ENCODE data around the gene NMBR.
"Not testable (repeated sequence)": the region's sequence is repeated elsewhere in the genome, so short reads cannot be mapped to it uniquely, and the experiment has no call there.

The NMBR gene

GRCh38 chr6:142146828-142147662, at the start of gene NMBR, which contains the start of gene VTA1:
NMBR (minus strand) TSS chr6:142147122; CDS start chr6:142088658, 58,464 bp downstream.
VTA1 (plus strand) TSS chr6:142147263; CDS start chr6:142147288, 25 bp downstream.
- no peaks in the 10 kb centered on the region for H3K9me3 Mint-ChIP-seq

GRCh38 chr6:142195862-142196541, 49.1 kb upstream of the NMBR start:
- no peak overlapping the region for H3K4me3 Mint-ChIP-seq
- peaks cover 19% of the 10 kb centered on the region for H3K4me1 Mint-ChIP-seq
- H3K36me3 Mint-ChIP-seq = peaks cover 48% of the 10 kb centered on the region
- H3K9me3 Mint-ChIP-seq = no peaks in the 10 kb centered on the region
- no peaks in the 10 kb centered on the region for H3K27me3 Mint-ChIP-seq
- peak overlapping the region; percentile 7 for H3K27ac Mint-ChIP-seq
- ATAC-seq = no peak

More at GRCh38 chr6:142146828-142147662, at the start of gene NMBR, which contains the start of gene VTA1:
- Mint-ChIP-seq H3K27me3 (no peaks in the 10 kb centered on the region), H3K4me1 (peaks cover 59% of the 10 kb centered on the region), H3K27ac (peak within 1 kb of the TSS; percentile 67), H3K36me3 (peaks cover 13% of the 10 kb centered on the region), H3K4me3 (peak within 1 kb of the TSS; percentile 81)
- ATAC-seq = peak; percentile 99

- H3K4me3 Mint-ChIP-seq = no peak overlapping the region
- H3K9me3 Mint-ChIP-seq = no peaks in the 10 kb centered on the region
- peaks cover 19% of the 10 kb centered on the region for H3K4me1 Mint-ChIP-seq
- peaks cover 42% of the 10 kb centered on the region for H3K36me3 Mint-ChIP-seq
- no peak for ATAC-seq
- no peaks in the 10 kb centered on the region for H3K27me3 Mint-ChIP-seq
- no peak overlapping the region for H3K27ac Mint-ChIP-seq
Measured at GRCh38 chr6:142193621-142194020, 46.7 kb upstream of the NMBR start.

GRCh38 chr6:142192343-142192742, 45.4 kb upstream of the NMBR start:
- Mint-ChIP-seq H3K4me1 (peaks cover 19% of the 10 kb centered on the region), H3K36me3 (peaks cover 39% of the 10 kb centered on the region), H3K9me3 (no peaks in the 10 kb centered on the region), H3K27me3 (no peaks in the 10 kb centered on the region), H3K4me3 (no peak overlapping the region), H3K27ac (no peak overlapping the region)
- ATAC-seq = no peak

DNA sequence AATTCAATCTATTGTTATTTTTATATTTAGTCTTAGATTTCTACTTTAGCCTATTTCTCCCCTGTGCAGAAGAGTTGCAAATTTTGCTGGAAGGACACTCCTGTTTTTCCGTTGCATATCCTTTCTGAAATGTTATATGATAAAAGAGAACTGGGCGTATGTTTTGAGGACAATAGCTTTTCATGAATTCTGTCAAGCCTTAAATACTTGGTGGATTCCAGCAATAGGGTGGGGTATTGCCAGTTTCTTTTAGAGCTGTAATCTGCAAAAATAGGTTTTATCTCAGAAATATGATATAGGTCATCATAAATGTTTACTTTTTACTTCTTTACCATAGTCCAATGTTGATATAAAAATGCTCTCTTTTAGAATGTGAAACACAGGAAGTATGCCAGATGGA, 42.1 kb upstream of the NMBR start:
- ATAC-seq = no peak
- H3K9me3 Mint-ChIP-seq = no peaks in the 10 kb centered on the region
- H3K27ac Mint-ChIP-seq = no peak overlapping the region
- peaks cover 40% of the 10 kb centered on the region for H3K36me3 Mint-ChIP-seq
- no peaks in the 10 kb centered on the region for H3K4me1 Mint-ChIP-seq
- no peaks in the 10 kb centered on the region for H3K27me3 Mint-ChIP-seq
- no peak overlapping the region for H3K4me3 Mint-ChIP-seq

GRCh38 chr6:142188341-142188740, 41.4 kb upstream of the NMBR start:
- not testable (repeated sequence) for H3K27me3 Mint-ChIP-seq, H3K4me1 Mint-ChIP-seq, H3K27ac Mint-ChIP-seq, H3K9me3 Mint-ChIP-seq, ATAC-seq, H3K4me3 Mint-ChIP-seq
- peaks cover 40% of the 10 kb centered on the region for H3K36me3 Mint-ChIP-seq

GRCh38 chr6:142187209-142187608, 40.3 kb upstream of the NMBR start:
- Mint-ChIP-seq H3K4me3 (no peak overlapping the region), H3K4me1 (peaks cover 6% of the 10 kb centered on the region), H3K27me3 (no peaks in the 10 kb centered on the region), H3K36me3 (peaks cover 48% of the 10 kb centered on the region), H3K27ac (no peak overlapping the region), H3K9me3 (no peaks in the 10 kb centered on the region)
- ATAC-seq = no peak

GRCh38 chr6:142185641-142186040, 38.7 kb upstream of the NMBR start:
- peaks cover 57% of the 10 kb centered on the region for H3K36me3 Mint-ChIP-seq
- no peaks in the 10 kb centered on the region for H3K9me3 Mint-ChIP-seq
- no peak overlapping the region for H3K4me3 Mint-ChIP-seq
- H3K27me3 Mint-ChIP-seq = no peaks in the 10 kb centered on the region
- no peak for ATAC-seq
- H3K4me1 Mint-ChIP-seq = peaks cover 6% of the 10 kb centered on the region
- H3K27ac Mint-ChIP-seq = no peak overlapping the region

GRCh38 chr6:142184307-142184706, 37.4 kb upstream of the NMBR start:
- peaks cover 52% of the 10 kb centered on the region for H3K36me3 Mint-ChIP-seq
- H3K4me3 Mint-ChIP-seq = no peak overlapping the region
- peaks cover 6% of the 10 kb centered on the region for H3K4me1 Mint-ChIP-seq
- no peak overlapping the region for H3K27ac Mint-ChIP-seq
- H3K9me3 Mint-ChIP-seq = no peaks in the 10 kb centered on the region
- no peak for ATAC-seq
- no peaks in the 10 kb centered on the region for H3K27me3 Mint-ChIP-seq

- H3K4me1 Mint-ChIP-seq = peaks cover 6% of the 10 kb centered on the region
- H3K4me3 Mint-ChIP-seq = no peak overlapping the region
- H3K36me3 Mint-ChIP-seq = peaks cover 57% of the 10 kb centered on the region
- H3K27ac Mint-ChIP-seq = no peak overlapping the region
- no peak for ATAC-seq
- H3K27me3 Mint-ChIP-seq = no peaks in the 10 kb centered on the region
- no peaks in the 10 kb centered on the region for H3K9me3 Mint-ChIP-seq
Measured at GRCh38 chr6:142183351-142183750, 36.4 kb upstream of the NMBR start.

GRCh38 chr6:142182004-142182403, 35.1 kb upstream of the NMBR start:
- Mint-ChIP-seq H3K27me3 (no peaks in the 10 kb centered on the region), H3K36me3 (peaks cover 65% of the 10 kb centered on the region), H3K4me1 (peaks cover 6% of the 10 kb centered on the region), H3K27ac (no peak overlapping the region), H3K9me3 (peaks cover 6% of the 10 kb centered on the region), H3K4me3 (no peak overlapping the region)
- no peak for ATAC-seq

DNA sequence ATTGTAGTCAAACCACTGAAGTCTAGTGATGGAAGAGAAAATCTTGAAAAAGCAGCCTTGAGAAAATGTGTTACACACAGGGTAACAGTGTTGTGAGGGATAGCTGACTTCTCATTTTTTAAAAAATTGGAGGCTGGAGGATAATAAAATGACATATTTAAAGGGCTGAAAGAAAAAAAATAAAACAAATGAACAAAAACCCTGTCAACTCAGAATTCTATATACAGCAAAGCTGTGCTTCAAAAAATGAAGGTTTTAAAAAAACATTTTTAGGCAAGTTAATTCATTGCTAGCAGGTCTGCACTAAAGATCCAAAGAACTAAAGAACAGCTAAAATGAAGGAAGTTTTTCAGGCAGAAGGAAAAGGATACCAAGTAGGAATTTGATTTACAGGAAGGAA, 31.2 kb upstream of the NMBR start:
- H3K4me3 Mint-ChIP-seq = no peak overlapping the region
- H3K36me3 Mint-ChIP-seq = peaks cover 85% of the 10 kb centered on the region
- H3K27ac Mint-ChIP-seq = no peak overlapping the region
- no peaks in the 10 kb centered on the region for H3K27me3 Mint-ChIP-seq
- peaks cover 6% of the 10 kb centered on the region for H3K9me3 Mint-ChIP-seq
- peaks cover 12% of the 10 kb centered on the region for H3K4me1 Mint-ChIP-seq
- ATAC-seq = no peak

- Mint-ChIP-seq H3K36me3 (peaks cover 83% of the 10 kb centered on the region), H3K4me1 (peaks cover 6% of the 10 kb centered on the region), H3K27me3 (no peaks in the 10 kb centered on the region), H3K4me3 (no peak overlapping the region), H3K27ac (no peak overlapping the region), H3K9me3 (peaks cover 6% of the 10 kb centered on the region)
- ATAC-seq = no peak
Measured at GRCh38 chr6:142174703-142175102, 27.8 kb upstream of the NMBR start.

DNA sequence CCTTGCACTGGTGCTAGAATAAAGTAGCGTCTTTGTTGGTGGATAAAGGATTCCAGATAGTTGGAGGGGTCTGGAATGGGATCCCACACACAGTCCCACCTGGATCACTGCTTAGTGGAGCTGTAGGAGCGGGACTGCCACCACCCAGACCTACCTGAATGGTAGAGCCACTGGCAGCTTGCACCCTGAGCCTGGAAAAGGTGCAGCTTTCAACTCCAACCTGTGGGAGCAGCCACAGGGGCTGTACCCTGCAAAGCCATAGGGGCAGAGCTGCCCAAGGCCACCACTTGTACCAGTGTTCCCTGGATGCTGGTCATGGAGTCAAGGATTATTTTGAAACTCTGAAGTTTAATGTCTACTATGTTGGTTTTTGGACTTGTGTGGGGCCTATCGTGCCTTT, 27.1 kb upstream of the NMBR start:
- Mint-ChIP-seq H3K27me3 (no peaks in the 10 kb centered on the region), H3K36me3 (peaks cover 77% of the 10 kb centered on the region), H3K9me3 (peaks cover 6% of the 10 kb centered on the region), H3K27ac (no peak overlapping the region), H3K4me3 (no peak overlapping the region), H3K4me1 (peaks cover 6% of the 10 kb centered on the region)
- no peak for ATAC-seq

DNA sequence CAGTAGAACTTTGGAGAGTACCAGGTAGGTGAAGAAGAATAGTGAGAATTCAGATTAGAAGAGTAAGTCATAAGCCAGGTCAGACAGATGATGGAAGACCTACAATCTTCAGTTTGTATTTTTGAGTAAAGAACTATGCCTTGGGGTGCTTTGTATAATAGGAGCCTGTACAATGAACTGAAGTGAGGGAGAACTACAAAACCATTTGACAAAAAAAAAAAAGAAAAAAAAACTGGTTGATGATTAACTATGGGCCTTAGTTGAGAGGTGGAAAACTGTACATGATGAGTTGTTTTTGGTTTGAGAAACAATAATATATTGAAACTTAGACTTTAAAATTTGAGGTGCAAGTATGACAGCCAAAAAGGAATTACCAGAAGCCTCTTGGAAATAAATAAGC, 25.8 kb upstream of the NMBR start:
- Mint-ChIP-seq H3K27me3 (no peaks in the 10 kb centered on the region), H3K4me1 (peaks cover 6% of the 10 kb centered on the region), H3K9me3 (peaks cover 3% of the 10 kb centered on the region), H3K36me3 (peaks cover 67% of the 10 kb centered on the region), H3K27ac (no peak overlapping the region), H3K4me3 (no peak overlapping the region)
- no peak for ATAC-seq

DNA sequence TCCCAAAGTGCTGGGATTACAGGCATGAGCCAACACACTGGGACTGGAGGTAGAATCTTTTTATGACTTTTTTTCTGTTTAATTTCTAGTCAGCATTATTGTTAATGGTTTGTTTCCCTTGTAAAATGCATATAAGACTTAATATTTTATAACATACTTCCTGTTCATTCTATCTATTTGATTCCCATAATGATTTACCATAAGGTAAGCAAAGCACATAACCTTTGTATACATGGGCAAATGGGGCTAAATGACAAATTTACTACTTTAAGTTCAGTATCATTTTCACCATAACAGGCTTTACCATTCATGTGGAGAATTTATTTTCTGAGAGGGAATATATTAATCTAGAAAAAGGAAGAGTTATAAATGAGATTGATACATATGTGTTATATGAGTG, 24.4 kb upstream of the NMBR start:
- H3K27me3 Mint-ChIP-seq = no peaks in the 10 kb centered on the region
- H3K4me3 Mint-ChIP-seq = no peak overlapping the region
- H3K4me1 Mint-ChIP-seq = peaks cover 6% of the 10 kb centered on the region
- H3K36me3 Mint-ChIP-seq = peaks cover 62% of the 10 kb centered on the region
- no peaks in the 10 kb centered on the region for H3K9me3 Mint-ChIP-seq
- no peak overlapping the region for H3K27ac Mint-ChIP-seq
- ATAC-seq = no peak

Data from stimulated activated memory B cell treated with anti-CD40 and anti-IgM and Interleukin-4, amounts not matched to agents 10 μg/mL and 1 μg/mL and 100 μg/mL, for 72 hours (primary cell).